Right hindlimb (tissue), 1 donor: ENCODE data around the gene OR52A1.
"Not testable (repeated sequence)": the region's sequence is repeated elsewhere in the genome, so short reads cannot be mapped to it uniquely, and the experiment has no call there.

Source experiments
- DNase-seq: peaks from one replicate; pipeline ENCODE4 v3.0.0-alpha.2; 2018

The OR52A1 gene

DNA sequence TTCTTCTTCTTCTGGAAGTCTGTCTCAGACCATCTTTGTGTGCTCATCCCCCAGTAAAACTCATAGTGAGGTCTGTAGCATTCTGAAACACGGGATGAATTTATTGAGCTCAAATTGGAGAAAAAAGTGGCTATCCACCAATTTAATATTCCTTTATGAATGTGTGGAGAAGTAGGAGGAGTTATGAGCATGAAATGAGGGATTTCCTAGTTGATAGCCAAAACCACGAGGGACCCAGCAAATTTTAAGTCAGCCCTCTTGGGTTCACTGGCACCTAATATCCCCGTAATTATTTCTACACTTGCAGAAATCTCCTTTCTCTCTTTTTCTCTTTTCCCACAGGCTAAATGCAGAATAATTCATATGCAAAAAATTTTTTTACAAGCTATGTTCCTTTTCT lies at the start of gene OR52A1:
TSS of gene OR52A1 (minus strand) at position 101 of the 400 bp plus-strand sequence. CDS start 2,388 bp downstream, outside the sequence.
- DNase-seq: no peak

DNA sequence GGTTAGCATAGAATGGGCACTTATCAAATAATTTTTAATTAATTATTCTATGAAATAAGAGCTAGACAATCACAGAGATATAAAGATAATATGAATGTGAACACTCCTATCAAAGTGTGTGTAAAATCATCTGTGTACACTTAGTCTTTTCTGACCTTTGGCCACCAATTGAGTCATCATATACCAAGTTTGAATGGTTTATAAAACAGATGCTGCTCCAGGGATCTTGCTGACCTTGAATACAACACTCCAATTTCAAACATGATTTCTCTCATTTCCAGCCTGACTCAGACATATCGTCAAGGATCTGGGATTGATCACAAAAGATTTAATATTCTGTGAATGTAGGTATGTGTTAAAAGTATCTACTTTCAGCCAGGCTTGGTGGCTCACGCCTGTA lies 48.8 kb upstream of the OR52A1 start:
- no peak for DNase-seq

GRCh38 chr11:5200582-5200981 lies 46.0 kb upstream of the OR52A1 start, which contains the start of gene OR51V1:
TSS of gene OR51V1 (minus strand) at chr11:5200682. CDS start at chr11:5200682, 0 bp downstream.
- DNase-seq: no peak

DNA sequence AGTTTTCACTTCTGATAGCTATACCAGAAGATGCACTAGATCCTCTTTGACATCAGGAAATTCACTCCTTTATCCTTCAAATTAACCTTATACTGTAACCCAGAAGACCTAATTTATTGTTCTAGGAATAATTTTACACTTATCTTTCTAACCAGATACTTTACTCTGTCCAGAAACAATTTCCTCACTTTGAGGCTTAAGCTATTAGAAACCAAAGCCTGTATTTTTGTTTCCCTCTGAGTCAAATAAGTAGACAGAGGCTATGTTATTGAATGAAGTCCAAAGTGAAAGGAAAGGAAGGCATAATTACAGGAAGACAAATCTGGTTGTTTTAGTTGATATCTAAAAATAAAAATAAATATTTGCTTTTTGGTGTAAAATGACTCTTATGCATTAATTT lies 43.7 kb upstream of the OR52A1 start:
- no peak for DNase-seq

GRCh38 chr11:5197536-5197935 lies 43.0 kb upstream of the OR52A1 start:
- DNase-seq: no peak

DNA sequence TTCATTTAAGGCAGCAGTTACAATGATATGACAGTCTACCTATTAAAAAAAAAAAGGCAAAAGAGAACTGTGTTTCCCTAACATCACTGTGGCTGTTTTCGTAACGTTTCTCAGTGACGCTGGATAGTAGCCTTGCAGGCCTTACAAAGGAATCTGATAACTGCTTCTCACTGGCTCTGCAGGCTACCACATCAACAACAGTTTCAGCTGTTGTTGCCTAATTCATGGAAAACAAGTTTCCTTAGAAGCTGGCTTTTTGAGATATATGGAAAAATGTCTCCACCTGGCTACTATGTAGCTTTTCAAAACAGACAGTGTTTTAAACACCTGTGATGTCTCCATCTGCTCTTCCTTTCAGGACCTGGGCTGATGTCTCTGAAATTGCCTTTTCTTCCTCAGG lies 42.2 kb upstream of the OR52A1 start:
- no peak for DNase-seq

GRCh38 chr11:5196067-5196466 lies 41.5 kb upstream of the OR52A1 start:
- no peak for DNase-seq

- DNase-seq: no peak
Observed at GRCh38 chr11:5192738-5193137, 38.2 kb upstream of the OR52A1 start.

GRCh38 chr11:5188201-5188600 lies 33.6 kb upstream of the OR52A1 start:
- no peak for DNase-seq

DNA sequence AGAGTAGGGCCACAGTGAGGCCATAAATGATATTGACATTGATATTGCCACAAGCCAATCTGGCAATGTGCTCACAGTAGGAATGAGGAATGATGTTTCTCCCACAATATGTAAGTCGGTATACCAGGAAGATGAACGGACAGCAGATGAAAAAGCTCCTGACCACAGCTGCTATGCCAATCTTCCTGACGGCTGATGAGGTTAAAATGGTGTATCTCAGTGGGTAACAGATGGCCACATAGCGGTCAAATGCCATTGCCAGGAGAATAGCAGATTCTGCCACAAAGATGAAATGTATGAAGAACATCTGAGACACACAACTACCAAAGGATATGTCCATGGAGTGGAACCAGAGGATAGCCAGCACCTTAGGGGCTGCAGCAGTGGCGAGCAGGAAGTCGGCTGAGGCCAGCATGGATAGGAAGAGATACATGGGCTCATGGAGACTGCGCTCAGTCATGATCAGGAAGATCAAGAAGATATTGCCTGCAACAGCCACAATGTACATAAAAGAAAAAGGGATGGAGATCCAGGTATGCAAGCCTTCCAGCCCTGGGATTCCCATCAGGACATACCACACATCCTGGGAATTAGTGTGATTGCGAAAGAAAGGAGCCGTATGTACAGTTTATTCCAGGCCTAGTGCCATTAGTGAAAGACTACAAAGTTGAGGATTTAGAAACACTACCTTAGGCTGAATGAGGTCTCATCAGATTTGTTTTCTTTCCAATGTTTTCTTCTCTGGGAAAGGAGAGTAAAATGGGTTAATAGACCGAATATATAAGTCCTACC lies 23.7 kb upstream of the OR52A1 start:
- DNase-seq: no peak

DNA sequence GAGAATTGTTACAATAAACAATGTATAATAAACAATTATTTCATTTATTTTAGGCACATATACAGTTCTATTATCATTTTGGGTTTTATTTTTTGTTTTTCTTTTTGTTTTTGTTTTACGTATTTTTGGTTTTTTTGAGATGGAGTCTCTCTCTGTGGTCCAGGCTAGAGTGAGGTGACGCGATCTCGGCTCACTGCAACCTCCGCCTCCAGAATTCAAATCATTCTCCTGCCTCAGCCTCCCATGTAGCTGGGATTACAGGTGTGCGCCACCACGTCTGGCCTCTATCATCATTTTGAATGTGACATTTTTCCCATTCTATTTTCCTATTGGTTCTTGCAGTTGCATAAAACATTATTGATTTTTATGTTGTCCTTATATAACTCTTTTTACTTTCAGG lies 20.4 kb upstream of the OR52A1 start:
- no peak for DNase-seq

- no peak for DNase-seq
Observed at GRCh38 chr11:5171856-5172255, 17.3 kb upstream of the OR52A1 start.

GRCh38 chr11:5165898-5166297 lies 11.3 kb upstream of the OR52A1 start:
- DNase-seq: not testable (repeated sequence)

DNA sequence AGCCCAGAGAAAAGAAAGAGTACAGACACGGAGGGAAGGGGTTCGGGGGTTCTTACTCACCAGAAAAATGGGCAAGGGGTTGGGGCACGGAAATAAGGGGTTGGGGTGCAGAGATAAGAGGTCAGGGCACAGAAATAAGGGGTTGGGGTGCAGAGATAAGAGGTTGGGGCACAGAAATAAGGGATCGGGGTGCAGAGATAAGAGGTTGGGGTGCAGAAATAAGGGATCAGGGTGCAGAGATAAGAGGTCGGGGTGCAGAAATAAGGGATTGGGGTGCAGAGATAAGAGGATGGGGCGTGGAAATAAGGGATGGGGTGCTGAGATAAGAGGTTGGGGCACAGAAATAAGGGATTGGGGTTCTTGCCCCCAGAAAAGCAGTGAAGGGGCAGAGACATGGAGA lies 10.2 kb upstream of the OR52A1 start:
- DNase-seq: not testable (repeated sequence)

GRCh38 chr11:5161045-5161444 lies 6.5 kb upstream of the OR52A1 start:
- not testable (repeated sequence) for DNase-seq

- not testable (repeated sequence) for DNase-seq
Observed at GRCh38 chr11:5160217-5160616, 5.7 kb upstream of the OR52A1 start.

DNA sequence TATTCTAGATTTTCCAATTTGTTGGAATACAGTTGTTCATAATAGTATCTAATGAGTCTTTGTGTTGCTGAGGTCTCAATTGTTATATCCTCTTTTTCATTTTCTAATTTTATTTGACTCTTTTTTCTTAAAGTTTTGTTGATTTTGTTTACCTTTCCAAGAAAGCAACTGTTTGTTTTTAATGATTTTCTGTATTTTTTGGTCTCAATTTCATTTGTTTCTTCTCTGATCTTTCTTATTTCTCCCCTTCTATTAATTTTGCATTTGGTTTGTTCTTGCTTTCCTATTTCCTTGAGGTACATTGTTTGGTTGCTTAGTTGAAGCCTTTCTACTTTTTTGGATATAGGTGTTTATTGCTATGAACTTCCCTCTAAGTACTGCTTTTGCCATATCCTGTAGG lies 5.2 kb upstream of the OR52A1 start:
- no peak for DNase-seq

DNA sequence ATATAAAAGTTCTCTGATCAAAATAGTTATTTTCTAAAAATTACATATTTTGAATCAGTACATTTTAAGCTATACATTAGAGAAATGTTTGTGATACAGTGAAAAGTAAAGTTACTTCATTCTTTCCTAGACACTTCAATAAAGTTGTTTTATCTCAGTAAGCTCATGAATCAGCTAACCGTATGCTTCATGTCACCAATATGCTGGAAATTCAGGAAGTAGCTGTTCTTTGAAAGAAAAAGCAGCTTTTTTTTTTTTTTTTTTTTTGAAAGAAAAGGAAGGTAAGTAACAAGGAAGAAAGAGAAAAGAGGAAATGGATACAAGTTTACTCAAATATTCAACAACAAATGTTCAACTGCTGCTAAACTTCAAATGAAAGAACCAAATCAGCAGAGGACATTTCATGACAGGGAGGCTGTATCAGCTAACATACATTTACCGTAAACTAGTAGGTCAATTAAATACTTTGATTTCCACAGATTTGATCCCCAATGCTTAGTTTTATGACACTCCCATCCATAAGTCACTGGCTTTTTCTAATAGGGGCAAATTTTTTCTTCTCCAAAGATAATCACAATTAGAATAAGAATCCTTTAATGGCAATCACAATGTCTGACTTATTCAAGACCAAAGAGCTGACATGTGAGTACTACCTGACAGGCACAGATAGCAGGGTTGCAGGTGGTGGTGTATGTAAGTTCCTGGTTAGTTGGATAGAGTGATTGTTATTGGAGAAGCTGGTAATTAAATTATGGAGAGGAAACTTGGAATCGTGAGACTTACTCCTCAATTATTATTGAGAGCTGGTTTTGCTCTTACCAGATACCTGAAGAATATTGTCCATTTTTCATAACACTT lies 754 bp downstream of the OR52A1 start:
- DNase-seq: no peak

GRCh38 chr11:5151713-5152153 lies 2.8 kb downstream of the OR52A1 start:
- DNase-seq: no peak

GRCh38 chr11:5144206-5144605 lies 10.4 kb downstream of the OR52A1 start:
- not testable (repeated sequence) for DNase-seq

- DNase-seq: no peak
Observed at GRCh38 chr11:5137996-5138395, 16.6 kb downstream of the OR52A1 start, which contains the start of gene OR52A5. TSS of gene OR52A5 (minus strand) at chr11:5138356. CDS start at chr11:5132642, 5,714 bp downstream.

DNA sequence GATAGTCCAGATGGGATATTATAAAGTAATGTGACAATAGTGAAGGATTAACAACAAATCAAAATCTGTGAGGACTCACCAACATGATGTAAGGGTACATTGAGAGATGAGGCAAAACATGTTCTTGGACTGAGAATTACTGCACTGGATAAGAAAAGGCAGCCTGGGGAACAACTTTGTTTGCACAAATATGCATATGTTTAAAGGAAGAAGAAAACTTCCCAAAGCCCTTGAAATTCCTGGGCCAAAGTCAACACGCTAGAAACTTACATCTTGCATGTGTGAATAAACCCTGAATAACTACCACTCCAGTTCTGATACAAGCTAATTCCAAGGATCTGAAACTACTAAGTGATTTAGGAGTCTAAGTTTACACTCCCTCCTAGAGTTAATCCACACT lies 17.5 kb downstream of the OR52A1 start:
- DNase-seq: no peak

GRCh38 chr11:5136261-5136660 lies 18.3 kb downstream of the OR52A1 start:
- no peak for DNase-seq
